Prostate gland (tissue), 2 donors: ENCODE results near the gene TRPM3. TPM values are rescaled to one million over a fixed set of nuclear protein-coding genes. Genes with fewer than 3 reads are reported as not detected.

Experiments
- DNase-seq: peaks from one replicate; pipeline ENCODE4 v3.0.0-alpha.2; 2019; ENCODE audit warnings: low spot score
- H3K27ac ChIP-seq, 2 donors: fragments of 200-600 bp; sonication (generic); 2 replicates each; pipeline ENCODE4 v1.5.1; 2017 to 2019
- H3K27me3 ChIP-seq: fragments of 200-600 bp; sonication (generic); replicated peaks from 2 replicates; pipeline ENCODE4 v1.5.1; 2019; ENCODE audit not compliant: insufficient read depth
- H3K36me3 ChIP-seq, 2 donors: fragments of 200-600 bp; sonication (generic); 1 replicate in 1 of 2; 2 replicates in 1 of 2; pipeline versions ENCODE4 v1.5.1 to v1.8.1; 2017 to 2019
- H3K4me1 ChIP-seq: fragments of 200-600 bp; sonication (generic); replicated peaks from 2 replicates; pipeline ENCODE4 v1.5.1; 2019
- H3K4me3 ChIP-seq, 2 donors: fragments of 200-600 bp; sonication (generic); 2 replicates each; pipeline ENCODE4 v1.5.1; 2017 to 2019
- H3K9me3 ChIP-seq: fragments of 200-600 bp; sonication (generic); 2 replicates; pipeline ENCODE4 v1.5.1; 2017
- CTCF ChIP-seq, 4 experiments: fragments of 200-600 bp in 2 of 4; fragments of 450-650 bp in 2 of 4; sonication (generic) in 2 of 4; IDR thresholded peaks; 1 replicate in 3 of 4; 2 replicates in 1 of 4; pipeline ENCODE4 v1.5.1; 2016 to 2019; ENCODE audit warnings: antibody characterized with exemption in 4 of 4, mild to moderate bottlenecking in 2 of 4, moderate library complexity in 2 of 4
- POLR2A ChIP-seq: fragments of 450-650 bp; IDR thresholded peaks from one replicate; pipeline ENCODE4 v1.6.1; 2016; ENCODE audit warnings: antibody characterized with exemption, mild to moderate bottlenecking
- POLR2AphosphoS5 ChIP-seq: sonication (generic); formaldehyde crosslinking; IDR thresholded peaks from one replicate; pipeline ENCODE4 v1.6.1; 2017; ENCODE audit warnings: antibody characterized with exemption
- WGBS: methylation state at CpG from one replicate; pipeline ENCODE4 v1.1.5; 2018; 5-methylcytosine and 5-hydroxymethylcytosine counted together
- intact Hi-C: fragments of 100-400 bp; cut with DNase I; formaldehyde crosslinking; loops from one replicate; pipeline ENCODE4 v1.14.2; 2022
- total RNA-seq, 2 donors: library from RNA; depleted of rRNA; stranded (reverse); fragments of >200 nt; gene quantifications; one replicate each; pipeline ENCODE4 v1.1.0, GENCODE V29; 2016

Gene TRPM3
- total RNA-seq, 2 donors from 2014 or later = 0.32 to 18.7 TPM

- no peak for DNase-seq
- H3K9me3 ChIP-seq = no peaks in the 10 kb centered on the region
- no peak overlapping the region for H3K4me3 ChIP-seq
- H3K4me1 ChIP-seq = no peaks in the 10 kb centered on the region
- no peaks in the 10 kb centered on the region for H3K36me3 ChIP-seq
- WGBS = 18% methylated on average over 2 of the region's 2 CpGs
- no peaks in the 10 kb centered on the region for H3K27me3 ChIP-seq
- intact Hi-C loops = no loop called here
- TF ChIP-seq POLR2AphosphoS5 (no peak), CTCF (IDR thresholded peaks at IDR 0.05) (no peak), POLR2A (no peak)
- no peak overlapping the region for H3K27ac ChIP-seq
Measured at GRCh38 chr9:70947511-70947910, 173.9 kb downstream of the TRPM3 start.

- Histone ChIP-seq H3K27ac (no peak overlapping the region), H3K9me3 (no peaks in the 10 kb centered on the region), H3K4me1 (no peaks in the 10 kb centered on the region), H3K27me3 (no peaks in the 10 kb centered on the region), H3K4me3 (no peak overlapping the region), H3K36me3 (no peaks in the 10 kb centered on the region)
- DNase-seq = no peak
- TF ChIP-seq POLR2AphosphoS5 = no peak
- TF ChIP-seq CTCF (IDR thresholded peaks at IDR 0.05) = no peak
- TF ChIP-seq POLR2A = no peak
- intact Hi-C loops = no loop called here
Measured at GRCh38 chr9:70947086-70947485, 174.3 kb downstream of the TRPM3 start.

GRCh38 chr9:70945301-70945700, 176.1 kb downstream of the TRPM3 start:
- H3K4me1 ChIP-seq = no peaks in the 10 kb centered on the region
- H3K36me3 ChIP-seq = no peaks in the 10 kb centered on the region
- TF ChIP-seq POLR2AphosphoS5 (no peak), POLR2A (no peak), CTCF (IDR thresholded peaks at IDR 0.05) (no peak)
- no peaks in the 10 kb centered on the region for H3K9me3 ChIP-seq
- intact Hi-C loops = no loop called here
- no peaks in the 10 kb centered on the region for H3K27me3 ChIP-seq
- H3K27ac ChIP-seq = no peak overlapping the region
- no peak for DNase-seq
- no peak overlapping the region for H3K4me3 ChIP-seq

GRCh38 chr9:70941191-70941590, 180.2 kb downstream of the TRPM3 start:
- Histone ChIP-seq H3K4me1 (no peaks in the 10 kb centered on the region), H3K4me3 (no peak overlapping the region), H3K27me3 (no peaks in the 10 kb centered on the region), H3K27ac (no peak overlapping the region), H3K36me3 (no peaks in the 10 kb centered on the region), H3K9me3 (no peaks in the 10 kb centered on the region)
- WGBS = 82% methylated on average over 4 of the region's 4 CpGs
- intact Hi-C loops = no loop called here
- TF ChIP-seq POLR2A = no peak
- no peak for TF ChIP-seq CTCF (IDR thresholded peaks at IDR 0.05)
- TF ChIP-seq POLR2AphosphoS5 = no peak
- no peak for DNase-seq

GRCh38 chr9:70940605-70941004, 180.8 kb downstream of the TRPM3 start:
- H3K4me1 ChIP-seq = no peaks in the 10 kb centered on the region
- 77% methylated on average over 2 of the region's 2 CpGs for WGBS
- no peaks in the 10 kb centered on the region for H3K27me3 ChIP-seq
- no peaks in the 10 kb centered on the region for H3K36me3 ChIP-seq
- no peaks in the 10 kb centered on the region for H3K9me3 ChIP-seq
- no peak overlapping the region for H3K27ac ChIP-seq
- TF ChIP-seq POLR2A (no peak), CTCF (IDR thresholded peaks at IDR 0.05) (no peak), POLR2AphosphoS5 (no peak)
- intact Hi-C loops = no loop called here
- H3K4me3 ChIP-seq = no peak overlapping the region
- no peak for DNase-seq
